NCI-H1048 (cell line): ENCODE data around the gene IL13.

Experiments used
- DNase-seq: peaks from one replicate; lab custom pipeline; 2025; lab: John Stamatoyannopoulos, UW

The IL13 gene

GRCh38 chr5:132655821-132656773, 1.9 kb upstream of the IL13 start:
- no peak for DNase-seq

DNA sequence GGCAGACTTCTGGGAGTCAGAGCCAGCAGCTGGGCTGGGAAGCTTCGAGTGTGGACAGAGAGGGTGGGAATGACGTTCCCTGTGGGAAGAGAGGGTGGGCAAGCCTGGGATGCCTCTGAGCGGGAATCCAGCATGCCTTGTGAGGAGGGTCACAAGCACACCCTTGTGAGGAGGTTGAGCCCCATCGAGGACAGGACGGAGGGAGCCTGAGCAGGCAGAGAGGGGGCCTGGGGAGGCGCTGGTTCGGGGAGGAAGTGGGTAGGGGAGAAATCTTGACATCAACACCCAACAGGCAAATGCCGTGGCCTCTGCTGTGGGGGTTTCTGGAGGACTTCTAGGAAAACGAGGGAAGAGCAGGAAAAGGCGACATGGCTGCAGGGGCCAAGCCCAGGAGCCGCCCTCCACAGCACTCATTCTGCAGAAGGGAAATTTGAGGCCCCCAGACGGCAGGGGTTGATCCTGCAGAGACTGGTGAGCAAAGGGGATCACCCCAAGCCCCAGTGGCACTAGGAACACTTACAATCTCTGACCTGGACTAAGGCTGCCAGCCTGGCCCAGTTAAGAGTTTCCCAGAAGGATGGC, 1.1 kb upstream of the IL13 start:
- no peak for DNase-seq

DNA sequence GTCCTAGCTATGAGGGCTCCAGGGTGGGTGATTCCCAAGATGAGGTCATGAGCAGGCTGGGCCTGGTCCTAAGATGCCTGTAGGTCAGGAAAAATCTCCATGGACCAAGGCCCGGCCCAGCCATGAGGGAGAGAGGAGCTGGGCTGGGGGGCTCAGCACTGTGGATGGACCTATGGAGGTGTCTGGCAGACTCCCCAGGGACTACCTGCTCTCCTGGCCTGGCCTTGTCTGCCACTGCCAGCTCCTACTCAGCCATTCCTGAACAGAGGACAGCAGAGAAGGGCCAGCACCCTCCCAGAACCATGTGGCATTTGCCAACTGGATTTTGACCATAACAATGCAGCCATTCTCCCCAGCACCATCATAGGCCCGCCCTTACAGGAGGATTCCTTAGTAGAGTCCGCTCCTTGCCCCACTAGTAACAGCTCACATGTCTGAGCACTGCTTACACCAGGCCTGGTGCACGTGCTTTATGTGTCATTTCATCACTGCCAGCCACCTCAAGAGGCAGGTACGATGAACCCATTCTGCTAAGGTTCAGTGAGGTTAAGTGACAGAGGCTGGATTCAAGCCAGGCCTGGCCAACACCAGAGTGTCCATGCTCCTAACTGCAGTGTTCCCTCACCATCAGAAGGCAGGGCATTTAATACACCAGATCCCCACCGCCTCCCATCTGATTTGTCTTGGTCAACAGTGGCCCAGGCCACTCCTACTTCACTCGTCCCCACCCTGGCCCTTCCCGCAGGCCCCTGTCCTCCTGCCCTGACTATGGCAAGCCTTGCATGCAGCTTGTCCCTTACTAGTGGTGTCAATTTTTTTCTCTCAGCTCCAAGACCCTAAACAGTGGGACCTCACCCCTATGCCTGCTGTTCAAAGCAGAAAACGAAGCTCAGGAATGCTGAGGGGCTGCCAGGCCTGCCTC, 669 bp downstream of the IL13 start:
- no peak for DNase-seq

- no peak for DNase-seq
Measured at GRCh38 chr5:132659598-132660493, 1.9 kb downstream of the IL13 start.

DNA sequence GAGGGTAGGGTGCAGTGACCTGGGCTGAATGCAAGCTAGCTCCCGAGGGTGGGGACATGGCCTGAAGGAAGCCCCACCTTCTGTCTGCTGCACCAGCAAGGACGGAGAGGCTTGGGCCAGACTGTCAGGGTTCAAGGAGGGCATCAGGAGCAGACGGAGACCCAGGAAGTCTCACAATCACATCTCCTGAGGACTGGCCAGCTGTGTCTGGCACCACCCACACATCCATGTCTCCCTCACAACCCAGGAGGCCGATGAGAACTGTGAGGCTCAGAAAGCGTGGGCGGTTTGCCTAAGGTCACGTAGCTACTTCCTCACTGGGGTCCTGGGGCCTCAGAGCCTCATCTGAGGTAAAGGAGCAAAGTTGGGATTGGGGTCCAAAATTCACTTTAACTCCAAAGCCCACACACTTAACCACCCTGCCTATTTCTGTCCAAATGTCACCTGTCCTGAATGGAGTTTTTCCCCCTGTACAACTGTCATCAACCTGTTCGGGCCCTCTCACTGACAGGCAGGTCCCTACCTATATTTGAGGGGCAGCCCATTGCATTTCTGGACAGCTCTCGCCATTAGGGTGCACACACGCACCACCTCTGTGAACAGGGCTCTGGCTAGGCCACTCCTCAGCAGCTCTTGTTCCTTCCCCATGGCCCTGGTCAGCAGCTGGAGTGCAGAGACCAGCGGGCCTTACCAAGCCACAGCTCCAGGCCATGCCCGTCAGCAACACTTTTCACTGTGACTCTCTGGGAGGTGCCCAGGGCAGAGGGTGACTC, 3.4 kb downstream of the IL13 start:
- no peak for DNase-seq

- DNase-seq, result no peak
Measured at GRCh38 chr5:132662004-132662401, 4.0 kb downstream of the IL13 start.

DNA sequence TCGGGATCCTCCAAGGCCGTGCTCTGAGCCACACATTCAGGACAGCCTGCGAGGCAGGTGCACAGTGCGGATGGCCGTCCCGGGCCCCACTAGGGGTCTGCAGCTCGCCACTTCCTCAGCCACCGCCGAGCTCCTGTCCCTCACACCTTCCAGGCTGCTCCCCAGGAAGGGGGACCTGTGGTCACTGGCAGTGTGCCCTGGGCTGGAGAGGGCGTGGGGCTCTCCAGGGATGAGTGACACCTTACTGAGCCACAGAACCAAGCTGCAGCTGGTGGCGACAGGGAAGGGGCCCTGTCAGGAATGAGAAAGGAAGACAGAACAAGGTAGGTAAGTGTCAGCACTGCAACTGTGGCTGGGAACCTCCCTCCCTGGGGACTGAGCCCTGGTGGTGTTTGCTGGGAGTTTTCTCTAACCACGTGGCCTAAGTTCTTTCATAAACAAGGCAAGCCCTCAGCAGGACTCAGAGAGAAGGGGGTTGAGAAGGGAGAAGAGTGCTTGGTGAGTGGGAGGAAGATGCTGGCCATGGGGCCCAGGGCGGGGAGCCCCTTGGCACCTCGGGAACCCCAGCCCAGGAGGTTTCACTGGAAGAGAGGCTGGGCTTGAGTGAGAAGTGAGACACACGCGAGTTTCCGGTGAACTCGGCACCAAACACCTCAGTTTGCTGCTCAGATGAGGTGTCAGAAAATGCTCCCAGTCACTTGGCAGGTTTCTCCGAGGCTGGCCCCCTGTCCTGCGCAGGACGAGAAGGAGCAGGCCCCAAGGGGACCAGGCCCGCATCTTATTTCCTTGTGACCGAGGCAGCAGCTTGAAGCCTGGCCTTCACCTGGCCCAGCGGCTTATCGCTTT, 5.2 kb downstream of the IL13 start:
- no peak for DNase-seq

- DNase-seq, result no peak
Measured at GRCh38 chr5:132663771-132664695, 6.1 kb downstream of the IL13 start.

GRCh38 chr5:132664696-132665209, 6.8 kb downstream of the IL13 start:
- DNase-seq, result no peak

- no peak for DNase-seq
Measured at GRCh38 chr5:132665574-132666080, 7.7 kb downstream of the IL13 start.

GRCh38 chr5:132666310-132667123, 8.5 kb downstream of the IL13 start:
- no peak for DNase-seq

- DNase-seq, result no peak
Measured at GRCh38 chr5:132667309-132667708, 9.3 kb downstream of the IL13 start.

DNA sequence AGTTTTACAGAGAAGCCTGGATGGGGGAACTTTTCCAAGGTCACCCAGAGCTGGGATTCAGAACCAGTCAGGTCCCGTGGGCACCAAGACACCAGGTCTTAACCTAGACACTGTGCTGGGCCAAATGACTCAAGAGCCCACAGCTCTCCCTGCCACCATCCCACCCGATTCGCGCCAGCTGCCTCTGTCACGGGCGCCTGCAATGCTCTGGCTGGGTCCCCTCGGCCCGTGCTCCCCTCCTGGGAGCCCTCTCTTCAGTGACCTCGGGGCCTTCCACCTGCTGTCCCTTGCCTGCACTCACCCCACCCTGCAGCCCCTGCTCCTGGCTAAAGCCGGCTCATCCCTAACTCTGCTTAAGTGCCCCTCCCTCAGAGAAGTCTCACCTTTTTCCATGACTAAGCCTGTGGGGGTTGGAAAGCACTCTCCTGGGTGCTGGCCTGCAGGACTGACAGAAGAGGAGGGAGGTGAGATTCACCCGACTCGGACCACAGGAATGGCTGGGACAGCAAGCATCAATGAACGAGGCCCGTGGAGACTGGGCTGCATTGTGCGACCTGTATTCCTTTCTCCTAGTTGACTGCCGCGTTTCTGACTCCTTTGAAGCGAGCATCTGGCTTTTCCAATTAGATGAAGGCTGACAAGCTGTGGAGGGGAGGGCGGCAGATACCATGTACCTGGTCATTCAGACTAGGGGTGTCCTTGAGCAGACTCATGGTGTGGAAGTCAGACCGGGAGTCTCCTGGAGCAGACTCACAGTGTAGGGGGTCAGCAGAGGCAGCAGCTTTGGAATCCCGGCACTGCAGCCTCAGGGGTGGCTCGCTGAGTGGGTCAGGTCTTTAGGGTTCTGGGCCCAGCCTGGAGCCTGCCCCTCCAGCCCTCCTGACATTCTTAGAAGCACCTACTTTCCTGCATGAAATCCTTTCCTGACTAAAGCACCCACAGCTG, 10.1 kb downstream of the IL13 start:
- no peak for DNase-seq

DNA sequence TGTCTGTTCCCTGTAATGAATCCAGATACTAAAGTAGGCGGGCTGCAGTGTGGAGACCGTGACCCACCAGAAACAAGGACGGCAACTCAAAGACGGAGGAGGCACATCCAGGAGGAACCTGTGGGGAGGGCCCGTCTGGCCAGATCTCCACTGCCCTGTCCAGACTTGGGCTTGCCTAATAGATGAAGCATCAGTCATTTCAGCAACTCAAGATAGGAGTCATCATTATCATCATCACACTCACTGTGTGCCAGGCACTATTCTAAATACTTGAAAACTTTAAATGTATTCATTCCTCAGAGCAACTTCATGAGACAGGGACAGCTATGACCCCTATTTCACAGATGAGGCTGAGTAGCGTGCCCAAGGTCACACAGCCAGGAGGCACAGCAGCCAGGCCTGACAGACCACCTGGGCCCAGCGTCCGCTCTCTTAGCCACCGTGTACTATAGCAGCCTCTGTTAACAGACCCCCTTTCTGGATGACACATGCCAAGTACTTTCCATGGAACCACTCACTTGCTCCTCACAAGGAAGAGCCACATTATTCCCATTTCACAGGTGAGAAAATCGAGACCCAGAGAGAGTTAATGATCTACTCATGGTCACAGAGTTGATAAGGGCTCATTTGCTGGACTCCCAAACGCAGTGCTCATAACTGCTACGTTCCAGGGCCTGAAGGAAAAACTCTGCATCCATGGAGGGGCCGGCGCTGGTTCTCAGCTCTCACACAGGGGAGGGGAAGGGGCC, 10.9 kb downstream of the IL13 start:
- DNase-seq, result no peak

DNA sequence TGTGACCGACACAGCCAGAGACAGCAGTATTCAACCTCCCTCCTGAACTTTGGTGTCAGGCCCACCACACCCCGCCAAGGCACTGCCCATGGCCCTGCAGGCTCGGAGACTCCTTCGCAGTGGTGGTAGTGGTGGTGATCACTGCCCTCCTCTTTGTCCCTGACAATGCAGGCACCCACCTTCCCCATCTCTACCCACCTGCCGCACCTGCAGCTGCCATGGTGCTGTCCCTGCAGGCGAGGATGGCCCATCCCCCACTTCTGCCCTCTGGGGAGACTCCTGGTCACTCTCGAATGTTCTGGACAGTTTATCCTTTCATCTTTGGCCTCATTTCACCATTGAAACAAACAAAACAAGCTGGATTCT, 11.5 kb downstream of the IL13 start:
- no peak for DNase-seq
